Activated T-cell treated with anti-CD3 and anti-CD28 coated beads, Interleukin-2, amount 50 U/mL, for 1 hour (primary cell): ENCODE data around the gene ADAMTS15.

Experiments
- DNase-seq: peaks from one replicate; pipeline ENCODE4 v3.0.0-alpha.2; 2020

The ADAMTS15 gene

GRCh38 chr11:130464291-130464812, 15.9 kb downstream of the ADAMTS15 start:
- no peak for DNase-seq

- DNase-seq = no peak
These were observed 16.8 kb downstream of the ADAMTS15 start for GRCh38 chr11:130465263-130465662.

GRCh38 chr11:130467116-130467900, 18.9 kb downstream of the ADAMTS15 start:
- no peak for DNase-seq

GRCh38 chr11:130469181-130469580, 20.7 kb downstream of the ADAMTS15 start:
- DNase-seq = no peak

- DNase-seq = no peak
These were observed 22.6 kb downstream of the ADAMTS15 start for GRCh38 chr11:130470832-130471706.

GRCh38 chr11:130471731-130472433, 23.4 kb downstream of the ADAMTS15 start:
- no peak for DNase-seq

GRCh38 chr11:130472434-130472961, 24.1 kb downstream of the ADAMTS15 start:
- DNase-seq = no peak

GRCh38 chr11:130473056-130473794, 24.8 kb downstream of the ADAMTS15 start:
- no peak for DNase-seq

- no peak for DNase-seq
These were observed 25.4 kb downstream of the ADAMTS15 start for GRCh38 chr11:130473795-130474377.

- no peak for DNase-seq
These were observed 26.4 kb downstream of the ADAMTS15 start for GRCh38 chr11:130474637-130475400.

GRCh38 chr11:130475426-130476053, 27.1 kb downstream of the ADAMTS15 start:
- DNase-seq = no peak

GRCh38 chr11:130476200-130476921, 27.9 kb downstream of the ADAMTS15 start:
- no peak for DNase-seq

GRCh38 chr11:130476922-130477491, 28.6 kb downstream of the ADAMTS15 start:
- DNase-seq = no peak

GRCh38 chr11:130477586-130478203, 29.2 kb downstream of the ADAMTS15 start:
- DNase-seq = no peak

GRCh38 chr11:130478204-130478701, 29.8 kb downstream of the ADAMTS15 start:
- no peak for DNase-seq

- no peak for DNase-seq
These were observed 30.4 kb downstream of the ADAMTS15 start for GRCh38 chr11:130478881-130479280.

GRCh38 chr11:130480186-130480585, 31.7 kb downstream of the ADAMTS15 start:
- DNase-seq = no peak

- DNase-seq = no peak
These were observed 32.3 kb downstream of the ADAMTS15 start for GRCh38 chr11:130480711-130481140.

- no peak for DNase-seq
These were observed 34.7 kb downstream of the ADAMTS15 start for GRCh38 chr11:130483124-130483523.
